ENCODE measurements around the gene STRADA. TPM values are rescaled to one million over a fixed set of nuclear protein-coding genes. Genes with fewer than 3 reads are reported as not detected.

Gene STRADA
- total RNA-seq, 3 donors from 2014 or later (not counting 1 experiment from before 2014, with no cell fraction given), result 72.6 to 83.1 (median 78.2) TPM

DNA sequence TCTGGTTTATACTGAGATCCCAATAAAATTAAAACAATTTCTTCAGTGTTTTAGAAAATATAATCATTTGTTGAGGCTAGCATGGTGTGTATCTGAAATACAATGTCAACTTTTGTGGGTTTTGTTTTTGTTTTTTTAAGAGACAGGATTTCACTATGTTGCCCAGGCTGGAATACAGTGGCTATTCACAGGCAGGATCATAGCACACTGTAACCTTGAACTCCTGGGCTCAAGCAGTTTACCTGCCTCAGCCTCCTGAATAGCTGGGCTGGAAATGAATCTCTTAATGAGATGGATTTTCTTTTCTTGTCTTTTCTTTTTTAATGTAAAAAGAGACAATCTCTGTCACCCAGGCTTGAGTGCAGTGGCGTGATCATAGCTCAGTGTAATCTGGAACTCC lies 44.5 kb upstream of the STRADA start:
- Histone ChIP-seq H3K4me1 (ENCODE audit: control insufficient read depth, insufficient read depth, low read length) (no peaks in the 10 kb centered on the region), H3K36me3 (ENCODE audit: control insufficient read depth, insufficient read depth, low read length) (peaks cover 36% of the 10 kb centered on the region), H3K9me3 (ENCODE audit: control insufficient read depth, insufficient read depth, low read length) (no peaks in the 10 kb centered on the region), H3K27ac (ENCODE audit: low read length) (no peak overlapping the region), H3K4me3 (ENCODE audit: low read length) (no peak overlapping the region), H3K27me3 (ENCODE audit: control insufficient read depth, insufficient read depth, low read length) (no peaks in the 10 kb centered on the region)
- no peak for ATAC-seq
- intact Hi-C loops (cut with micrococcal nuclease), result no loop called here
- no peak for TF ChIP-seq CTCF (IDR thresholded peaks at IDR 0.05)
- no peaks in the 10 kb centered on the region for H3K9me3 Mint-ChIP-seq
- peak overlapping the region in 1 of 2 donors; percentile 21 for H3K27ac Mint-ChIP-seq
- no peak overlapping the region for H3K4me3 Mint-ChIP-seq
- no peaks in the 10 kb centered on the region for H3K27me3 Mint-ChIP-seq (ENCODE audit: low read depth in 2 of 2)
- no peaks in the 10 kb centered on the region for H3K36me3 Mint-ChIP-seq
- no peak for DNase-seq
- WGBS (ENCODE audit: insufficient coverage), result 100% methylated on average over 1 of the region's 1 CpG
- peaks cover 18 to 29% of the 10 kb centered on the region in 2 donors for H3K4me1 Mint-ChIP-seq

- no peaks in the 10 kb centered on the region for H3K9me3 ChIP-seq (ENCODE audit: control insufficient read depth, insufficient read depth, low read length)
- no peak for TF ChIP-seq CTCF (IDR thresholded peaks at IDR 0.05)
- Mint-ChIP-seq H3K4me1 (peaks cover 18 to 34% of the 10 kb centered on the region in 2 donors), H3K27ac (peak overlapping the region in 1 of 2 donors; percentile 21), H3K4me3 (no peak overlapping the region), H3K27me3 (ENCODE audit: low read depth in 2 of 2) (no peaks in the 10 kb centered on the region), H3K9me3 (no peaks in the 10 kb centered on the region), H3K36me3 (no peaks in the 10 kb centered on the region)
- no CpG with 5 or more reads among the region's 1 CpG for WGBS (ENCODE audit: insufficient coverage)
- no peaks in the 10 kb centered on the region for H3K27me3 ChIP-seq (ENCODE audit: control insufficient read depth, insufficient read depth, low read length)
- no peak overlapping the region for H3K27ac ChIP-seq (ENCODE audit: low read length)
- H3K4me1 ChIP-seq (ENCODE audit: control insufficient read depth, insufficient read depth, low read length), result no peaks in the 10 kb centered on the region
- DNase-seq, result no peak
- intact Hi-C loops (cut with micrococcal nuclease), result no loop called here
- no peak for ATAC-seq
- H3K4me3 ChIP-seq (ENCODE audit: low read length), result no peak overlapping the region
- peaks cover 37% of the 10 kb centered on the region for H3K36me3 ChIP-seq (ENCODE audit: control insufficient read depth, insufficient read depth, low read length)
Measured at GRCh38 chr17:63785556-63785955, 44.0 kb upstream of the STRADA start.

DNA sequence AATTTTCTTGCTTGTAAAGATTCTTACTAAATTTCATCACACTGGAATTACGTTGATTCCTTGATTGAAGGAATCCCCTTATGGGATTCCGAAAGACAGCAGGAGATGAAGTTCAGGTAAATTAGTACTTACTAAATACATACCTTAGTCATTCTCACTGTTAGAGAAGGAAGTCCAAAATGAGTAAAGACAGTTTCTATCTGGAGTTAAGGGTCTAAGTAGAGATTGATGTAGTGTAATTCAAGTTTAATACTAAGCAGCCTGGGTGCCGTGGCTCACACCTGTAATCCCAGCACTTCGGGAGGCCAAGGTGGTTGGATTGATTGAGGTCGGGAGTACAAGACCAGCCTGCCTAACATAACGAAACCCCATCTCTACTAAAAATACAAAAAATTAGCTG lies 41.9 kb upstream of the STRADA start:
- H3K27me3 ChIP-seq (ENCODE audit: control insufficient read depth, insufficient read depth, low read length), result no peaks in the 10 kb centered on the region
- Mint-ChIP-seq H3K27me3 (ENCODE audit: low read depth in 2 of 2) (no peaks in the 10 kb centered on the region), H3K9me3 (no peaks in the 10 kb centered on the region), H3K36me3 (no peaks in the 10 kb centered on the region), H3K4me3 (no peak overlapping the region), H3K27ac (peak overlapping the region; percentile 16 to 31), H3K4me1 (peaks cover 23 to 46% of the 10 kb centered on the region in 2 donors)
- WGBS (ENCODE audit: insufficient coverage), result 81% methylated on average over 2 of the region's 6 CpGs
- TF ChIP-seq CTCF (IDR thresholded peaks at IDR 0.05), result no peak
- no peak overlapping the region for H3K4me3 ChIP-seq (ENCODE audit: low read length)
- no peaks in the 10 kb centered on the region for H3K4me1 ChIP-seq (ENCODE audit: control insufficient read depth, insufficient read depth, low read length)
- H3K36me3 ChIP-seq (ENCODE audit: control insufficient read depth, insufficient read depth, low read length), result peaks cover 26% of the 10 kb centered on the region
- H3K27ac ChIP-seq (ENCODE audit: low read length), result no peak overlapping the region
- H3K9me3 ChIP-seq (ENCODE audit: control insufficient read depth, insufficient read depth, low read length), result no peaks in the 10 kb centered on the region
- ATAC-seq, result no peak
- DNase-seq, result no peak
- intact Hi-C loops (cut with micrococcal nuclease), result no loop called here

- Mint-ChIP-seq H3K4me1 (peaks cover 40 to 60% of the 10 kb centered on the region in 2 donors), H3K36me3 (no peaks in the 10 kb centered on the region), H3K27ac (peak overlapping the region in 1 of 2 donors; percentile 2), H3K9me3 (no peaks in the 10 kb centered on the region), H3K27me3 (ENCODE audit: low read depth in 2 of 2) (no peaks in the 10 kb centered on the region), H3K4me3 (no peak overlapping the region)
- no peaks in the 10 kb centered on the region for H3K9me3 ChIP-seq (ENCODE audit: control insufficient read depth, insufficient read depth, low read length)
- H3K36me3 ChIP-seq (ENCODE audit: control insufficient read depth, insufficient read depth, low read length), result peaks cover 24% of the 10 kb centered on the region
- H3K27ac ChIP-seq (ENCODE audit: low read length), result no peak overlapping the region
- H3K4me3 ChIP-seq (ENCODE audit: low read length), result no peak overlapping the region
- ATAC-seq (no peak), DNase-seq (no peak)
- H3K4me1 ChIP-seq (ENCODE audit: control insufficient read depth, insufficient read depth, low read length), result no peaks in the 10 kb centered on the region
- TF ChIP-seq CTCF (IDR thresholded peaks at IDR 0.05), result no peak
- 98% methylated on average over 4 of the region's 4 CpGs for WGBS (ENCODE audit: insufficient coverage)
- no peaks in the 10 kb centered on the region for H3K27me3 ChIP-seq (ENCODE audit: control insufficient read depth, insufficient read depth, low read length)
- intact Hi-C loops (cut with micrococcal nuclease), result no loop called here
Measured at GRCh38 chr17:63780928-63781327, 39.3 kb upstream of the STRADA start.

Data from natural killer cell (primary cell).